Inferior parietal cortex (tissue), 1 donor: Measurements from ENCODE around the gene CDKAL1.
"Not testable (repeated sequence)": the region's sequence is repeated elsewhere in the genome, so short reads cannot be mapped to it uniquely, and the experiment has no call there.

Experiments
- DNase-seq: peaks from one replicate; pipeline ENCODE4 v3.0.0-alpha.2; 2016; ENCODE audit errors: extremely low spot score

The CDKAL1 gene

DNA sequence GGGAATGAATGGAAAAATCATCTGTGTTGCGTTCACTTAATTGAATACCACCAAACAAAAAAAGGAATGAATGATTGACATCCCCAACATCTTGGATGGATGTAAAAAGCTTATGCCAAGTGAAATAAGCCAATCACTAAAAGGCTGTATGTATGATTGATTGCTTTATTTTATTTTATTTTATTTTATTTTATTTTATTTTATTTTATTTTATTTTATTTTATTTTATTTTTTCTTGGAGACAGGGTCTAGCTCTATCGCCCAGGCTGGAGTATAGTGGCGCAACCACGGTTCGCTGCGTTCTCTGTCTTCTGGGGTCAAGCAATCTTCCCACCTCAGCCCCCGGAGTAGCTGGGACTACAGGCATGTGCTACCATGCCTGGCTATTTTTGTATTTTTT, 263.3 kb downstream of the CDKAL1 start:
- no peak for DNase-seq

DNA sequence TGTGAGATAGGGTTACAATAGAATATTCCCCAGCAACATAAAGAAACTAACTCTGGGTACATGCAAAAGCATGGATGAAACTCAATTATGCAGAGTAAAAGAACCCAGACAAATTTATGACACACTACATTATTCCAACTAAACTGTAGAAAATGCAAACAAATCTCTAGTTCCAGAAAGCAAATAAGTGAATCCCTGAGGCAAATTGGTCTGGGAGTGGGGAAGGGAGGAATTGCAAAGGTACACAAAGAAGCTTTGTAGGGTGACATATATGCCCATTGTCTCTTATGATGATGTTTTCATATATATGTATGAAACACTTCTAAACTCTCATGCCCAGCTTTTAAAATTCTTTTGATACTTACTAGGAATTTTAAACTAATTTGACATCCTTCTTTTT, 266.0 kb downstream of the CDKAL1 start:
- no peak for DNase-seq

DNA sequence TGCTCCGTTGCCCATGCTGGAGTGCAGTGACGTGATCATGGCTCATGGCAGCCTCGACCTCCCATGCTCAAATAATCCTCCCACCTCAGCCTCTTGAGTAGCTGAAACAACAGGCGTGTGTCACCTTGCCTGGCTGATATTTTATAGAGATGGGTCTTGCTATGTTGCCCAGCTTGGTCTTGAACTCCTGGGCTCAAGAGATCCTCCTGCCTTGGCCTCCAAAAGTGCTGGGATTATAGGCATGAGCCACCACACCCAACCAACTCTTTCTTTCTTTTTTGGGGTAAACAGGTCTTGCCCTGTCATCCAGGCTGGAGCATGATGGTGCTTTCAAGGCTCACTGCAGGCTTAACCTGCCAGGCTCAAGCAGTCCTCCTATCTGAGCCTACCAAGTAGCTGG, 266.4 kb downstream of the CDKAL1 start:
- no peak for DNase-seq

DNA sequence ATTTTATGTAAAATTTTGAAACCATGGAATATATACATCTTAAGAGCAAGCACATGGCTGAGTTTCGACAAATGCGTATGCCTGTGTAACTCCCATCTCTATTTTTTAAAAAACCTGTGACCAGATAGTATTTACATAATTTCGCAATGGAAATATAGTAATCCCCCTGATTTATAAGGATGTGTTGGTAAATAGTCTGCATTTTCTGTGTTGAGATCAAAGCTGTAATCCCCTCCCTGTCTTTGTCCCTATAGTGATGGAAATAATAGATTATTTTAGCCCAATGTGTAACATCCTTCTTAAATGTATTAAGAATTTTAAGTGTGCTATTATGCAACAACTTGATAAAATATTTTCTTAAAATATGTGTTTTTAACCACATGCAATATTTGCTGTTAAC, 267.3 kb downstream of the CDKAL1 start:
- DNase-seq, result no peak

DNA sequence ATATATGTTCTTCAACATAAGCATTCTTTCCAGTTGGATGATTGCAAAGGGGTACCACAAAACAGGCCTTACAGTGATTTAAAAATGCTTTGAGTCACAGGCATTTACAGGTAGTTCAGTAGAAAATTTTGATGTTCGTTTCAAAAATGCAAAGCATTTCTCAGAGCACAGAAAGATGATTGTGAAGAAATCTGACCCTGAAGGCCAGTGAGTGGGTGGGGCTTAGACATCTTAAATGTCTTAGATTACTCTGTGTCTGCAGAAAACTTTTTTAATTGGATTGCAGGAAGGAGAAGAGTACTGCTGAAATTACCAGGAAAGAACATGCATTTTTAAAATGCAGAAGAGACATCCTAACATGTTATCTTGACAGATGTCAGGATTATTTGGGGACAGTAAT, 268.3 kb downstream of the CDKAL1 start:
- no peak for DNase-seq

DNA sequence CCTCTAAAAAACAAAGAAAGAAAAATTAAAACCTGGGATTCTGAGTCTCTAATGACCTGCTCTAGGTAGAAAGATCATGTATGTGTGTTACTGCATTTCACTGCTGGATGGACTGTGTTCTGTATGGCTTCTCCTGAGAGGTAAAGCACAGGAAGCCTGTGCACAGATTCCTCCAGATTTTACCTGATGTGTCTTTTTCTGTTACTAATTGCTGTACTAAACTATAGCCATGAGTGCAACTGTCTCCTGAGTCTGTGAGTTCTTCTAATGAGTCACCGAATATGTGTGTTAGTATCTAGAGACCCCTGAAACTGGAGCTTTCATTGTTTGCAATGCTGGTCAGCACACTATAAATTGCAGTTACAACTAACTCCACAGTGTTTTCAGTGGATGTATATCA, 270.8 kb downstream of the CDKAL1 start:
- no peak for DNase-seq

DNA sequence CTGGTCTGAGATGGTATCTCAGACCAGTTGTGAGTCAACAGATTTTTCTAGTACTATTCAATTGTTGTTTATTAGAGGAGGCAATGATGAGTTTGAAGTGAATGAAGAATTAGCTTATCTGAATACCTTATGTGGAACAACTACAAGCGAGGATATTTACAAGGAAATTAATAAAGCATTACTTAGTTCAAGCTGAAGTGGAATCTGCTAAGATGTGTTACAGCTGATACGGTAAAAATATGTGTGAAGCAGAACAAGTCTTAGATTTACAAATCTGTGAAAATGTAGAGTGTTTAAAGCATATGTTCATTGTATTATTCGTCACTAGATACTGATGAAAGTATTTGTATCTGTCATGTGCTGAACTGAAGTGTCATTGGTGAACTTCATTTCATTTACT, 272.4 kb downstream of the CDKAL1 start:
- DNase-seq, result no peak

DNA sequence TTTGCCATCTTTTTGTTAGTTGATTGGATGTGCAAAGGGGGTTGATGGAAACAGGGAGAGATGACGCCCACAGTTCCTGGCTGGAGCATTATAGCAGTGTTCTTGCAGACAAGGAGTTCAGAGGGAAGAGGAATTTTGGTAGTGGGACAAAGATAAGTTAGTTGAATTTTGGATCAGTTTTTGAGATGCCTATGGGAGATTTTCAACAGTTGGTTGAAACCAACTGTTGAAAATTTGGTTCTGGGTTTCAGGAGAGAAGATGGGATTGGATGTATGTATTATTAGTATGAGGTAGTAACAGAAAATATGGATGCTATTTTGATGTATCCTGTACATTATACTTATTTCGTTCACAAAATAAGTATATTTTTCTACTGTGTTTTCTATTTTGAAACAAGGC, 274.2 kb downstream of the CDKAL1 start:
- no peak for DNase-seq

DNA sequence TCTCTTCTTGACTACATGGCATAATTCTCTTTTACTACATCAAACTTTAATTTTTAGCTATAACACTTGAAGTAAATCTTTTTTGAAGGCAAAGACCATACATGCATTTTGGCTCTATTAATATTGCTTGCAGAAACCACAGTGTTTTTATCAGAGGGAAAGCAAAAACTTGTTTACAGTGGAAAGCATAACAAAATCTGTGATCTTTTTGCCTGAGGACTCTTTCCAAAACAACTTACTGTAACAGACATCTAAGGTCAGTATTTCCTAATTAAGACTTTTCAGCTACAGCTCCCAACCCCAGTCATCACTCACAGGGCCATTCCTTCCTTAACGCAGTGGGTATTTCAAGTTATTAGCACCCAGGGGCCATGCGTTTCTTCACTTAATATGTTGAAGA, 274.7 kb downstream of the CDKAL1 start:
- no peak for DNase-seq

DNA sequence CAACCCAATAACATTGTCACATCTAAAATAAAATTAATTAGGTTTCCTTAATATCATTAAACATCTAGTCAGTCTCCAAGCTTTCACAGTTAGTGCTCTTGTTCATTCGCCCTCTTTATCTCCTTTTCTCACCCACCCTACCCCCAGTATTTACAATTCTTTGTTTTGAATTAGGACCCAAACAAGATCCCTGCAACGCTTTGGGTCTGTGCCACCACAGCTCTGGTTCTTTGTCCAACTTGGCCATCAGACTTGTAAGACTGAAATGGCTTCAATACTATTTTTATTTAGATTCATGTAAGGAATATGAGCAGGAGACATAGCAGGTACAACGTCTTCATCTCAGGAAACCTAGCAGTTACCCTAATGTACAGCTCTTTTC, 276.5 kb downstream of the CDKAL1 start:
- DNase-seq, result no peak

DNA sequence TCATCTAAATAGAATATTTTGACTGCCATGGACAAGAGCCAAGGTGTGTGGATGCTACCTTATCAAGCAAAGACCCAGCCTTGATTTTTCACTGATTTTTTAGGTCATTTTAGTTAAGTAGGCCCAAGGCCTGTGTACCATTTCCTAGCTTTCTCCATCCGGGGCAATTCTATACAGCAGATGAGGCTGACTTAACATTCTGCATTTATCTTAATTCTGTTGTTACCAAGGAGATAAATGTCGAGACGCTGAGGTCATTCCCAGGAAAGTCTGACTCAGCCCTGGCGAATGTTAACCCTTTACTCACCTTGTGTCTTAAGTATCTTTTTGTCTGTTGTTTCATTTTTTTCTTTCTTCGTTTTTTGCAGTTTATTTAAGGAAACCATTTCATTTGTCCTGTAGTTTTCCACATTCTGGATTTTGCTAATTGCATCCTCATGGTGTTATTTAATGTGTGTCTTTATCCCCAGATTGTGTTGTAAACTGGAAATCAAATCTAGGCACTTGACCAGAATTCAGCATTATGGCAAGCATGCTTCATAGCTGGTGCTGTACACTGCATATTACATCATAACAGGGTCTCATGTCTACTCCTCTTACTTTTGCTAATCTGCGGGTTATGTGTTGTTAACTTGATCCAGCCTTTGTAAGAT, 277.0 kb downstream of the CDKAL1 start:
- DNase-seq, result no peak

DNA sequence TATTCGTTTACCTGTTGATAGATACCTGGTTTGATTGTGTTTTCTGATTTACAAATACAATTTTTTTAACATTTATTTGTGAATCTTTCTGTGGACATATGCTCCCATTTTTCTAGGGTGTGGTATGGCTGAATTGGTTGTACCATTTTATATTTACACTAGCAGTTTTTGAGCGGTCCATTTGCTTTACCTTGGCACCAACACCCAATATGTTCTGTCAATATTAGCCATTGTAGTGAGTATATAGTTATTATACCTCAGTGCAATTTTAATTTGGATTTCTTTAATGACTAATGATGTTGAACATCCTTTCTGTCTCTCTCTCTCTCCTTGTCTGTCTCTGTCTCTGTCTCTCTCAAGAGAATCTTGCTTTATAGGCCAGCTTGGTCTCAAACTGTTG, 278.5 kb downstream of the CDKAL1 start:
- no peak for DNase-seq

DNA sequence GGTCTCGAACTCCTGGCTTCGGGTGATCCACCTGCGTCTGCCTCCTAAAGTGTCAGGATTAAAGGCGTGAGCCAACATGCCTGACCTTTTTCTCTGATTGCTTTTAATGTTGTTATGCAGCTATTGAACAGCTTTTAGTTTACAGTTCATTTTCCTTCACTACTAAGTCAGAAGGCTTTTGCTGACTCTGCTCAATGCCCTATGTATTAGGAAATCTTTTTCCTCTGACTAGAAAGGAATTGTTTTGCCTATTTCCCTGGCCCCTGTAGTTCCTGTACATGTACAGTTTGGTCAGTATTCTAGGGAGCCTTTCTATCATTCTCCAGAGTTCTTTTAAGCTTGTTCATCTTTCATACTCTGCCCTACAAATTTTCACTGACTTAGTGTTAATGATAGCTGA, 280.2 kb downstream of the CDKAL1 start:
- DNase-seq, result no peak

DNA sequence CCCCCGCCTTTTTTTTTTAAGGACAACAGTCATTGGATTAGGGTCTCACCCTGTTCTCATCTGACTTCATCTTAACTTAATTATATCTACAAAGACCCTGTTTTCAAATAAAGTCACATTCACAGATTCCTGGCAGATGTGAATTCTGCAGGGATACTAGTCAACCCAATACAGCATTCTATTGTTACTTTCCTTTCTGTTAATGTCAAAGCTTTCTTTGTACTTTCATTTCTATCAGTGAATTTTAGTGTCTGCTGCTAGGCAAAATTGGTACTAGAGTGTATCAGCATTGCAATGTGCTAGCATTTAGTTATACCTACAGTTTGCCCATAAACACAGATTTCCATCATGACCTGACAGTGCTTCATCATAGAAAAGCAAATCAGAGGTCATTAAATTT, 281.9 kb downstream of the CDKAL1 start:
- no peak for DNase-seq

DNA sequence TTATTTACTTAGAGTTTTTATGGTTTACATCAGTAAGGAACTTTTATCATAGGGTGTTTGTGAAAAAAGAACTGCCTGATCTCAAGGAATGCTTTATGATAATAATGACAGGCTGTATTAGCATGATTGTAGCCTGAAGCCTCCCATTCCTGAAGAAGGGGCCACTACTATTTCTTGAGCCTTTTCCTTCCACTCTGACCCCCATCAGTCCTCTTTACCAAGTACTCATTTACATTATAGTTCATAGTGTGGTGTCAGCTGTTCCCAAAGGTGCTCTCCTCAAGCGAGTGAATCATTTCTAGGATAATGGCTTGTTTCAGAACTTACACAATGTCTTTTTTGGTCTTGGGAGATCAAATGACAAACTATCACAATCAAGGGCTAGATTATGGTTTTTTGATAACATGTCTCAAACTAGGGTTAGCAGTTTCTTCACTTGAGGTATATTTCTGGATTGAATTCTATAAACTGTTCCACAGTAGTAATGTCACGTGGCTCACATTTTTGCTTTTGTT, 283.6 kb downstream of the CDKAL1 start:
- no peak for DNase-seq

DNA sequence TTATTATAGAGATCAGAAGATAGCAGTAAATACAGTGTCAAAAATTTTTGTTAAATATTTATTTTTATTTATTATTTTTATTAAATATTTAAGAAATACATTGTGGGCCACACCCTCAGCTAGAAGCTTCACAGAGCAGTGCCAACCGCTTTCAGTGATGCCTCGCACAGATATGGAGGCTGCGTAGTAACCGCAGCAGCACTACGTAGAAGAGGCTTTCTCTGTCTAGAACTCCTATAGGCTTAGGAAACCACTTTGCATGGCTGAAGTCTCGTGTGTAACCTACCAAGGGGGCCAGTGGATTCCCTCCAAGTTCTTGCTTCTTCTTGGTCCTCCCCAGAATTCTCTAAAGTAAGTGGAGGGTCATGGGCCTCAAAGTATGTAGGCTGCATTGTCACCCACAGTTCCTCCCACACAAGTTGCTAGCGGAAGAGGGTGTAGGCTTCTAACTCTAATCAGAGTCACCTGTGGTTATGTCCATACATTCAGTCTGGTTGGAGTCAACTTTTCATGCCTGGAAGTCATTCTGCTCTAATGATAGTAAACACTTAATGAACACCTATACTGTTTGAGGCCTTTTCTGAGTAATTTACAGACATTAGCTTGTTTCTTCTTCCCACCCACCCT, 285.6 kb downstream of the CDKAL1 start:
- no peak for DNase-seq

DNA sequence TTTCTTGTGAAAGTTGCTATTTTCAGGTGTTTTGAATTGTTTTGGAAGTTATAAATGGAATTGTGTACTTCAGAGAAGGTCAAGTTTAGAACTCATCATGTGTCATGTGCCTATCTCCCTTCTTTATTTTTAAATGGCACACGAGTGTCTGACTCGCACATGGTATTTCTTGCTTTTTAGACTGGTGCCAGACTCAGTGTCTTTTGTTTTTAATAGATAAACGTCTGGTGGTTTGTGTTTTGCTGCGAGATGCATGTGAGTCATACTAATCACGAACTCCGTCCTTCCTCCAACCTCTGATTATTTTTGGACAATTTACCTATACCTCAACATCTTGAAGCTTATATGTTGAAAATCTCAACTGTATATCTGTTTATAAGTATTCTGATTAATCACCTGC, 292.1 kb downstream of the CDKAL1 start:
- no peak for DNase-seq

DNA sequence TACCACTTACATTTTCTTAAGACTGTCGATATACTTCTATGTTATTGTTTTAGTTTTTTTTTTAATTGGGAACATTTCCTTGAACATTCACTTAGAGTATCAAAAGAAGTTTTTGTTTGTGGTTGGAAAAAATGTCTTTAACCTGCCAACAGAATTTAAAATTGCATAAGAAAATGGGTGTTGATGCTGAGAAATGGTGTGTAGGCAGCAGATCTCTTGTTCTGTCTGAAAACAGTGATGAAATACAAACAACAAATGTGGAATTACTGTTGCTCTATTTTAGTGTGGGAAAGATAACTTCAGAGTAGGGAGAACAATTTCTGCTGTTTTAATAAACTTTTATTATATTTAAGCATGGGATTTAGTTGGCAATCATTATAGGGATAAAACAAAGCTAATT, 293.5 kb downstream of the CDKAL1 start:
- no peak for DNase-seq

DNA sequence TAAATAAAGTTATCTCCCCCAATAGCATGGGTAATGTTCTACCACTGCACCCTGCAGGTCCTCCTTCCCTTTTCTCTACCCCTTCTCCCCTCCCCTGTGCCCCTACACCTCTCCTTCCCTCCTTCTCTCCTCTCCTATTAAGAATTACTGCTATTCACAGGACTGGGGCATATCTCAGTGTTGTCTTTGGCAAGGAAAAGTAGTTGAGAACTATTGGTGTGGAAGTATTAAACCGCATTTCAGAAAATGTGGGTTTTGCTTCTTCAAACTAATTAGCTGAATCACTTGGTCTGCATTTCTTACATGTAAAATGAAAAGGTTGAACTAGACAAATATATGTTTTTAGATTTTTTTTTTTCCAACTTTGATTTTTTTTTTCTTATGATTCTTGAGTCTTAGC, 296.3 kb downstream of the CDKAL1 start:
- DNase-seq, result no peak

DNA sequence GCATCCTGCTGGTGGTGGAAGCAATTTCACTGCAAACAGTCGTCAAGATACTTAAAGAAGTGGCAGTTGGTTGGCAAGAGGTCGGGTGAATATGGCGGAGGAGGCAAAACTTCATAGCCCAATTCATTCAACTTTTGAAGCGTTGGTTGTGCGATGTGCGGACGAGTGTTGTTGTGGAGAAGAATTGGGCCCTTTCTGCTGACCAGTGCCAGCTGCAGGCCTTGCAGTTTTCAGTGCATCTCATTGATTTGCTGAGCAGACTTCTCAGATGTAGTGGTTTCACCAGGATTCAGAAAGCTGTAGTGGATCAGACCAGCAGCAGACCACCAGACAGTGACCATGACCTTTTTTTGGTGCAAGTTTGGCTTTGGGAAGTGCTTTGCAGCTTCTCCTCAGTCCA, 297.0 kb downstream of the CDKAL1 start:
- not testable (repeated sequence) for DNase-seq

DNA sequence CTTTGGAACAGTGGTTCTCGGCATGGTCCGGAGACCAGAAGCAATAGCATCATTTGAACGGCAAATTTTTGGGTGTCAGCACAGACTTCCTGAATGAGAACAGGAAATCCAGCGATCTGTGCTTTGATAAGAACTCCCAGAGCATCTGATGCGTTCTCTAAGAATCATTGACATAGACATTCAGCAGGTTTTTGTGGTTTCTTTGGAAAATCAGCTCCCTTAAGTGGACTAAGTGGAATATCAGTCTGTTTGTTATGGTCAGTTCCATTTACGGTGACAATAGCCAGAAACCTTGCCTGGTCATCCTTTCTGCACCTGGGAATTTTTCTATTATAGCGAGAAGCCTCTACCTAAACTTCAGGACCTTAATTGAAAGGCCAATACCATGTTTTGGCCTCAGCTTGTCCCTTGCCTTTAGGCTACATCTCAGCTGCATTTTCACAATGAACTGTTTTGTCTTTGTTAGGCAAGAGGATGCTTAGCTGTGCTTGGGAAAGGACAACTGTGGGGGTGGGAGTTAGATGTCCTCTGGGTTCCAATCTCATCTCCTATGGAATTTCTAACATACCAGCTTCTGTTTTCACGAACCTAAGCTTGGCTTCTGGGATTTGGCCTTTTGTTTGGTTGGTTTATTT, 299.7 kb downstream of the CDKAL1 start:
- no peak for DNase-seq

DNA sequence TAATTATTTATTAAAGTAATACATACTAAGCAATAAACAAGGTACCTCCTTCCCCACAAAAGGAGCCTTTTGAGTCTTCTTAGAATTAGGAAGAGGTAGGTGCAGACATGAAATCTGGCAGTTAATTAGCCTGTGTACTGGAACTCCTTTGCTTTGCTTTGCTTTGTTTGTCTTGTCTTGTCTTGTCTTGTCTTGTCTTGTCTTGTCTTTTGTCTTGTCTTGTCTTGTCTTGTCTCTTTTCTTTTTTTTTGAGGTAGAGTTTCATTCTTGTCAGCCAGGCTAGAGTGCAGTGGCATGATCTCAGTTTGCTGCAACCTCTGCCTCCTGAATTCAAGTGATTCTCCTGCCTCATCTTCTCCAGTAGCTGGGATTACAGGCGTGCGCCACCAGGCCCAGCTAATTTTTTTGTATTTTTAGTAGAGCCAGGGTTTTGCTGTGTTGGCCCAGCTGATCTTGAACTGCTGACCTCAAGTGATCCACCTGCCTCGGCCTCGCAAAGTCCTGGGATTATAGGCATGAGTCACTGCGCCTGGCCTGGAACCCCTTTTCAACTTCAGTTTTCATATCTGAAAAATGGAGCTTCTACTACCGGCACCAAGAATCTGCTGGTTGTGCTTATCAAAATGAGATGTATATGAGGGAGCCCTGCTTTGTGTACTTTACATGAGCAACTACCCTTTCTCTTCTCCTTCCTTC, 301.2 kb downstream of the CDKAL1 start:
- no peak for DNase-seq

DNA sequence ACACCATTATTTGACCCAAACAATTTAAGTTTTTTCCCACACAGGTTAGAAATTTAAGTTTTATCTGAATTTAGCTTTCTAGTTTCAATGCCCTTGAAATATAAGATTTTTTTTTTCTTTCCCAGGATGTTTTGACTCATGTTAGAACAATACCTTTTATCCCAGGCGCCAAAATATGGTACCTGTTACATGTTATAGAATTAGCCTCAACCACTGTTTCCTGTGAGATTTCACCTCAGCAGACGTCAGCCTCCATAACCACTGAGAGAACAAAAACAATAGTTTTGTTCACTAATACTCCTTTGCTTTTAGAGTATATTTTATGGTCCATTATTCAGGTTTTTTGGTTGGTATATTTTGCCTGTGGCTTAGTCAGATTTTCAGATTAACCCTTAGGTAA, 302.9 kb downstream of the CDKAL1 start:
- no peak for DNase-seq
